Activated naive CD4-positive, alpha-beta T cell treated with anti-CD3 and anti-CD28 coated beads, Interleukin-2, amount 50 U/mL, for 24 hours (primary cell): ENCODE results near the gene TALDO1.
A peak's percentile ranks its signal among the peaks of the same experiment; 100 is the strongest.
"Not testable (repeated sequence)": the region's sequence is repeated elsewhere in the genome, so short reads cannot be mapped to it uniquely, and the experiment has no call there.

Source experiments
- H3K27ac Mint-ChIP-seq: one replicate; pipeline ENCODE4 v1.8.0; 2021; ENCODE audit warnings: mild to moderate bottlenecking, mixed read lengths
- H3K27me3 Mint-ChIP-seq: one replicate; pipeline ENCODE4 v1.8.0; 2021; ENCODE audit warnings: mixed read lengths
- H3K36me3 Mint-ChIP-seq: one replicate; pipeline ENCODE4 v1.8.0; 2021; ENCODE audit warnings: mixed read lengths
- H3K4me1 Mint-ChIP-seq: one replicate; pipeline ENCODE4 v1.8.0; 2021; ENCODE audit warnings: mixed read lengths
- H3K4me3 Mint-ChIP-seq: one replicate; pipeline ENCODE4 v1.8.0; 2021; ENCODE audit warnings: mild to moderate bottlenecking, mixed read lengths
- H3K9me3 Mint-ChIP-seq: one replicate; pipeline ENCODE4 v1.8.0; 2021; ENCODE audit warnings: mixed read lengths

TALDO1 gene

GRCh38 chr11:724778-725386 is 22.4 kb upstream of the TALDO1 start:
- H3K4me1 Mint-ChIP-seq: peaks cover 5% of the 10 kb centered on the region
- H3K36me3 Mint-ChIP-seq: no peaks in the 10 kb centered on the region
- no peak overlapping the region for H3K27ac Mint-ChIP-seq
- H3K9me3 Mint-ChIP-seq: no peaks in the 10 kb centered on the region
- H3K27me3 Mint-ChIP-seq: peaks cover 8% of the 10 kb centered on the region
- peak overlapping the region; percentile 23 for H3K4me3 Mint-ChIP-seq

DNA sequence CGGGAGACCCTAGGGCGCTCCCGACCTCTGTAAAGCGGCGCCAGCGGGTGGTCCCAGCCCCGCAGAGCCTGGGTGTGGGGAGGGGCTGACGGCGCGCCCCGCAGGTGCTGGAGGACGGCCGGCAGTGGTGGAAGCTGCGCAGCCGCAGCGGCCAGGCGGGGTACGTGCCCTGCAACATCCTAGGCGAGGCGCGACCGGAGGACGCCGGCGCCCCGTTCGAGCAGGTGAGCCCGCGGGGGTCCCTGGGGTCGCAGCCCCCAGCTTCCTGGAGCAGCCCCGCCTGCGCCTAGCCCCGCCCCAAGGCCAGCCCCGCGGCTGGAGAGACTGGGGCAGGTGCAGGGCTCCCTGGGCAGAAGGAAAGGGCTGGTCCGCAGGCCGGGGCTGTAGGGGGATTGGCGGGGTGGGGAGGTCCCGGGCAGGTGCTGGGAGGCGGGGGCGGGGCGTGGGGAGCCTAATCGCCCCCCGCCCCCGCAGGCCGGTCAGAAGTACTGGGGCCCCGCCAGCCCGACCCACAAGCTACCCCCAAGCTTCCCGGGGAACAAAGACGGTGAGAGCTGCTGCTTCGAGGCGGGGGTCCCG is 21.6 kb upstream of the TALDO1 start:
- Mint-ChIP-seq H3K4me1 (peaks cover 5% of the 10 kb centered on the region), H3K36me3 (no peaks in the 10 kb centered on the region), H3K27ac (no peak overlapping the region), H3K4me3 (peak overlapping the region; percentile 30), H3K27me3 (peaks cover 5% of the 10 kb centered on the region), H3K9me3 (no peaks in the 10 kb centered on the region)

- Mint-ChIP-seq H3K4me3 (peak overlapping the region; percentile 59), H3K27ac (no peak overlapping the region), H3K4me1 (peaks cover 5% of the 10 kb centered on the region)
These were observed 20.7 kb upstream of the TALDO1 start for GRCh38 chr11:726278-727220.

GRCh38 chr11:727281-727701 is 20.0 kb upstream of the TALDO1 start:
- Mint-ChIP-seq H3K4me3 (no peak overlapping the region), H3K4me1 (peaks cover 5% of the 10 kb centered on the region), H3K9me3 (no peaks in the 10 kb centered on the region), H3K27me3 (peaks cover 3% of the 10 kb centered on the region), H3K27ac (no peak overlapping the region), H3K36me3 (no peaks in the 10 kb centered on the region)

More at GRCh38 chr11:726278-727220, 20.7 kb upstream of the TALDO1 start:
- H3K27me3 Mint-ChIP-seq: peaks cover 3% of the 10 kb centered on the region
- H3K36me3 Mint-ChIP-seq: no peaks in the 10 kb centered on the region
- no peaks in the 10 kb centered on the region for H3K9me3 Mint-ChIP-seq

GRCh38 chr11:727859-728748 is 19.2 kb upstream of the TALDO1 start:
- Mint-ChIP-seq H3K27me3 (peaks cover 2% of the 10 kb centered on the region), H3K4me1 (peaks cover 3% of the 10 kb centered on the region), H3K27ac (no peak overlapping the region), H3K9me3 (no peaks in the 10 kb centered on the region), H3K4me3 (no peak overlapping the region), H3K36me3 (no peaks in the 10 kb centered on the region)

DNA sequence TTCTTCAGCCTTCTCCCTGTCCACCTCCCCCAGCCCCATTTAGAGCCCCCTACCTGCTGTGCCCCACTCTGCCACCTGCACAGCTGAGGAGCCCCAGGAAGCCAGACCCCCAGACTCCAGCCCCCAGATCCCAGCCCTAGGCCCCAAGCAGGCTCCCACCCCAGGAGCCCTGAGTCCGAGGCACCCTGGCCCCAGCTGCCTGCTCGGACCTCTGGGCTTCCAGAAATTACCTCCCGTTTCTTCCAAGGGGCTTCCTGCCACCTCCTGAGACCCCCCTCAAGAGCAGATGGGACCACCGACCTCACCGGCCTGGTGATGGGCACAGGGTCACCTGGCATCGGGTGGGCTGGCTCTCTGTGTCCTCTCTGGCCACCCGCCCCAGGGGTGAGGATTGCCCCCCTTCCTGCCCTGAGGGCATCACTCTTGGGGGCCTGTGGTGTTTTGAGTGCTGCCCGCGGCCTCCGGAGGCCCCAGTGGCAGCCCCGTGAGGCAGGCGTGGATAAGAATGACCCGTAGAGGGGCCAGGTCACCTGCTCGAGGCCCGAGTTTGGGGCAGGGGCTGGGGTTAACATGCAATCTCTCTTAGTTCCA is 18.3 kb upstream of the TALDO1 start:
- H3K27me3 Mint-ChIP-seq: no peaks in the 10 kb centered on the region
- H3K9me3 Mint-ChIP-seq: no peaks in the 10 kb centered on the region
- H3K4me3 Mint-ChIP-seq: no peak overlapping the region
- H3K27ac Mint-ChIP-seq: no peak overlapping the region
- no peaks in the 10 kb centered on the region for H3K36me3 Mint-ChIP-seq
- H3K4me1 Mint-ChIP-seq: no peaks in the 10 kb centered on the region

- Mint-ChIP-seq H3K27ac (no peak overlapping the region), H3K36me3 (no peaks in the 10 kb centered on the region), H3K4me3 (no peak overlapping the region), H3K4me1 (no peaks in the 10 kb centered on the region), H3K9me3 (no peaks in the 10 kb centered on the region), H3K27me3 (no peaks in the 10 kb centered on the region)
These were observed 17.7 kb upstream of the TALDO1 start for GRCh38 chr11:729492-730074.

- Mint-ChIP-seq H3K4me1 (peaks cover 11% of the 10 kb centered on the region), H3K27ac (no peak overlapping the region), H3K27me3 (no peaks in the 10 kb centered on the region), H3K36me3 (no peaks in the 10 kb centered on the region), H3K4me3 (no peak overlapping the region), H3K9me3 (no peaks in the 10 kb centered on the region)
These were observed 14.2 kb upstream of the TALDO1 start for GRCh38 chr11:733072-733471.

DNA sequence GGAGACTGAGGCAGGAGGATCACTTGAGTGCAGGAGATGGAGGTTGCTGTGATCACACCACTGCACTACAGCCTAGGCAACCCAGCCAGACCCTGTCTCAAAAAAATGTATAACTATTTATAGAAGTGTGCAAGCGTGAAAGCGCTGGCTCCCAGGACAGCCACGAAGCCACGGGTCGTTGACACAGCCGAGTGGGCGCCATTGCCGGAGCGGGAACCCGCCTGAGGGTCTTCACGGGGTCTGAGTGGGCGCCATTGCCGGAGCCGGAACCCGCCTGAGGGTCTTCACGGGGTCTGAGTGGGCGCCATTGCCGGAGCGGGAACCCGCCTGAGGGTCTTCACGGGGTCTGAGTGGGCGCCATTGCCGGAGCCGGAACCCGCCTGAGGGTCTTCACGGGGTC is 12.7 kb upstream of the TALDO1 start:
- not testable (repeated sequence) for H3K36me3 Mint-ChIP-seq, H3K27ac Mint-ChIP-seq, H3K9me3 Mint-ChIP-seq, H3K27me3 Mint-ChIP-seq, H3K4me3 Mint-ChIP-seq
- H3K4me1 Mint-ChIP-seq: peaks cover 13% of the 10 kb centered on the region

GRCh38 chr11:737366-737765 is 9.9 kb upstream of the TALDO1 start:
- no peaks in the 10 kb centered on the region for H3K36me3 Mint-ChIP-seq
- no peaks in the 10 kb centered on the region for H3K9me3 Mint-ChIP-seq
- peak overlapping the region; percentile 30 for H3K27ac Mint-ChIP-seq
- H3K27me3 Mint-ChIP-seq: no peaks in the 10 kb centered on the region
- H3K4me1 Mint-ChIP-seq: peaks cover 13% of the 10 kb centered on the region
- peak overlapping the region; percentile 68 for H3K4me3 Mint-ChIP-seq

DNA sequence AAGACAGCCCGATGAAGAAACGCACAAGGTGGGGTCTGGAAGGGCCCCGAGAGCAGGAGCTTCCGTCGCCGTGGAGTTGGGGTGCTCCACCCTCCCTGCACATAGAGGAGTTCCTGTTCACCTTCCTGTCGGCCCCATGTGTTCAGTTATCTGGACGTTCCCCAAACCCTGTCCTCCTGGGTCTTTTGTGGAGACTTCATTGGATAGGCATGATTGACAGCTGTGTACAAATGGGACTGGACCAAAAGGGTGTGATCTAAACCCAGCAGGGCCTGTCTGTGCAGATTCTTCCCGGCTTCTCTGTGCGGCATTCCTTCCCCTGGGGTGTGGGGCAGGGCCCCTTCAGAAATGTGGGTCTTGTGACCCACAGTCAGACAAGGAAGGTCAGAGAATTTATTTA is 9.4 kb upstream of the TALDO1 start:
- not testable (repeated sequence) for H3K36me3 Mint-ChIP-seq

GRCh38 chr11:742156-742546 is 5.1 kb upstream of the TALDO1 start:
- Mint-ChIP-seq H3K4me3 (no peak overlapping the region), H3K4me1 (peaks cover 15% of the 10 kb centered on the region), H3K27ac (no peak overlapping the region), H3K27me3 (no peaks in the 10 kb centered on the region), H3K9me3 (no peaks in the 10 kb centered on the region), H3K36me3 (no peaks in the 10 kb centered on the region)

More for the DNA sequence above, 9.4 kb upstream of the TALDO1 start:
- Mint-ChIP-seq H3K4me3 (peak overlapping the region; percentile 68), H3K4me1 (peaks cover 13% of the 10 kb centered on the region), H3K27ac (peak overlapping the region; percentile 17)
- H3K27me3 Mint-ChIP-seq, H3K9me3 Mint-ChIP-seq: not testable (repeated sequence)

GRCh38 chr11:742571-743201 is 4.6 kb upstream of the TALDO1 start:
- no peaks in the 10 kb centered on the region for H3K9me3 Mint-ChIP-seq
- H3K36me3 Mint-ChIP-seq: no peaks in the 10 kb centered on the region
- peaks cover 9% of the 10 kb centered on the region for H3K4me1 Mint-ChIP-seq
- no peaks in the 10 kb centered on the region for H3K27me3 Mint-ChIP-seq
- peak overlapping the region; percentile 30 for H3K27ac Mint-ChIP-seq
- no peak overlapping the region for H3K4me3 Mint-ChIP-seq

DNA sequence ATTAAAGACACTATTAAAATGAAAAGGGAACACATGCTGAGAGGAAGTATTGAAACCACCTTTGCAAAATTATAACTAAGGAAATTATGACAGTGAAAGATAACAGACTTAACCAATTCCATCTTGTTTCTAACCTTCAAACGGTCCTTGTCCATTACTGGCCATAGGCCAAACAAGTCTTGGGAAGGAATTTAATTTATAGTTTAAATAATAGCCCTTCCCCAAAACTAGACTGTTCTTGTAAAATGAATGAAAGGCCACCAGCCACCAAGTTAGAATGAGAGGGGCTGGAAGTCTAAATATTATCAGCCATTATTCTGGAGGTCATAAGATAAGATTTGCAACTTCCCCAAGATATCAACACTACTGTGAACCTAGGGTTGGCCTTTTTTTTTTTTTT is 1.8 kb upstream of the TALDO1 start:
- H3K27me3 Mint-ChIP-seq: no peaks in the 10 kb centered on the region
- H3K27ac Mint-ChIP-seq: no peak overlapping the region
- H3K36me3 Mint-ChIP-seq: no peaks in the 10 kb centered on the region
- no peak overlapping the region for H3K4me3 Mint-ChIP-seq
- peaks cover 13% of the 10 kb centered on the region for H3K4me1 Mint-ChIP-seq
- no peaks in the 10 kb centered on the region for H3K9me3 Mint-ChIP-seq
